Esophagus muscularis mucosa (tissue), 4 donors: ENCODE data around the gene ADAMTSL1. TPM values are rescaled to one million over a fixed set of nuclear protein-coding genes. Genes with fewer than 3 reads are reported as not detected.

ENCODE experiments used
- DNase-seq: peaks from one replicate; pipeline ENCODE4 v3.0.0-alpha.2; 2017; ENCODE audit errors: extremely low spot score
- H3K27ac ChIP-seq, 4 donors: fragments of 200-600 bp; sonication (generic); replicated peaks in 1 of 4; 1 replicate in 3 of 4; 2 replicates in 1 of 4; pipeline ENCODE4 v1.5.1; 2016 to 2019; ENCODE audit warnings: mild to moderate bottlenecking in 1 of 4
- H3K27me3 ChIP-seq, 4 donors: fragments of 200-600 bp; sonication (generic); one replicate each; pipeline versions ENCODE4 v1.5.1 to v1.6.0; 2016 to 2019
- H3K36me3 ChIP-seq, 4 donors: fragments of 200-600 bp; sonication (generic); one replicate each; pipeline ENCODE4 v1.5.1; 2016 to 2019
- H3K4me1 ChIP-seq, 4 donors: fragments of 200-600 bp; sonication (generic); one replicate each; pipeline ENCODE4 v1.5.1; 2016 to 2019
- H3K4me3 ChIP-seq, 4 donors: fragments of 200-600 bp; sonication (generic); 1 replicate in 2 of 4; 2 replicates in 2 of 4; pipeline ENCODE4 v1.5.1; 2016 to 2019; ENCODE audit warnings: mild to moderate bottlenecking in 4 of 4, moderate library complexity in 1 of 4
- H3K9me3 ChIP-seq, 4 donors: fragments of 200-600 bp; sonication (generic); 1 replicate in 3 of 4; 2 replicates in 1 of 4; pipeline ENCODE4 v1.5.1; 2016 to 2019
- CTCF ChIP-seq, 3 experiments: fragments of 200-600 bp in 2 of 3; fragments of 450-650 bp in 1 of 3; sonication (generic) in 2 of 3; IDR thresholded peaks; one replicate each; pipeline ENCODE4 v1.5.1; 2017 to 2019; ENCODE audit warnings: antibody characterized with exemption in 3 of 3, mild to moderate bottlenecking in 2 of 3, moderate library complexity in 1 of 3
- EP300 ChIP-seq: sonication (generic); formaldehyde crosslinking; IDR thresholded peaks from one replicate; pipeline ENCODE4 v1.6.1; 2017; ENCODE audit warnings: antibody characterized with exemption
- POLR2A ChIP-seq: fragments of 450-650 bp; IDR thresholded peaks from one replicate; pipeline ENCODE4 v1.6.1; 2017; ENCODE audit warnings: antibody characterized with exemption, moderate library complexity, mild to moderate bottlenecking, low read depth
- POLR2AphosphoS5 ChIP-seq, 2 donors: sonication (generic); formaldehyde crosslinking; IDR thresholded peaks; one replicate each; pipeline ENCODE4 v1.6.1; 2017; ENCODE audit warnings: antibody characterized with exemption in 2 of 2
- WGBS: methylation state at CpG from one replicate; pipeline ENCODE4 v1.1.5; 2018; 5-methylcytosine and 5-hydroxymethylcytosine counted together
- intact Hi-C: fragments of 100-400 bp; cut with DNase I; formaldehyde crosslinking; loops from one replicate; pipeline ENCODE4 v1.15.1; 2023
- total RNA-seq, 4 donors: library from RNA; depleted of rRNA; stranded (reverse); fragments of >200 nt; gene quantifications; one replicate each; pipeline versions ENCODE4 v1.1.0 to v1.2.1, GENCODE V29; 2016

ADAMTSL1 gene
- total RNA-seq, 4 donors from 2014 or later, result 81.7 to 172 (median 145) TPM

- Histone ChIP-seq H3K36me3 (no peaks in the 10 kb centered on the region), H3K9me3 (no peaks in the 10 kb centered on the region), H3K4me1 (peaks cover 8 to 52% (median 28%) of the 10 kb centered on the region in 4 donors), H3K27ac (no peak overlapping the region), H3K27me3 (no peaks in the 10 kb centered on the region), H3K4me3 (no peak overlapping the region)
- TF ChIP-seq POLR2A, result no peak
- no peak for TF ChIP-seq EP300
- DNase-seq, result no peak
- intact Hi-C loops, result loop anchor here (10.0 kb wide), 1 partner anchor 431 kb away; no protein-coding TSS in a partner anchor
Measured at GRCh38 chr9:18433620-18434019, 40.3 kb upstream of the ADAMTSL1 start.

DNA sequence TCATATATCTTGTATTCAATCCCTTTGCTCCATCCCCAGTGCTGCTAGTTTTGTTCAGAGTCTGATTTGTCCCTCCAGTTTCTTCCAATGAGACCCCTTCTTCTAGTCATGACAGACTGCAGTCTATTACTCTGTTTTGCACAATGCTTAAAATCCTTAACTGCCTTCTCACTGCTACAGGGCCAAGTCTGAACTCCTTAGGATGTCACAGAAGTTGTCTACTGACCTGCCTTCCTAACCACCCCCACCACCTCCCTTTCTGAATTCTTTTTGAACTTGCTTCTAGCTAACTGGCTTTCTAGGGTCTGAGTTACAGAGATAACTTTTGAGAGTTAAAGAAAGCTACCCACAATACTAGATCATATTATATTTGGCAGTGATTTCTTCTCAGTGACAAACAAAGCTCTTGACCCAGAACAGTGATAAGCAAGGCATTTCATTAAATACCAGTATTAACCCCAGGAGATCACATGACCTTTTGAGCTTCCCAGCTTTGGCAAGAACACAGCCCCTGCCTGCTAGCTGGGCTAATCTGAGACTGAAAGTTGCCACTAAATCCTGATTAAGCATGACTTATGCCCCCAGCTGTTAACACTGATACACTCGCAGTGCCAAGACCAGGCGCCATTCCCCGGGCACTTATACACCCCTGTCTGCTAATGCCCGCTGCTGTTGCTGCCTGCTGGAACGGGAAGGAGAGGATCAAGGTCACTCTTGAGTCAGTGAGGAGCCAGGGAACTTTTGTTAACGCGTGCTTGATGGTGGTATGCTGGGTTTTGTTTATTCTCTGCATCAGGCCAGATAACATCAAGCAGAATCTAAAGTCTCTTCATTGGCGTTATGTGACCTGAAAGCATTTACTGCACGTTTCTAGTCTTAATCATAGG is 36.4 kb upstream of the ADAMTSL1 start:
- TF ChIP-seq POLR2AphosphoS5 (IDR thresholded peaks at IDR 0.05) (peak in 1 of 2 donors; percentile 19), POLR2A (no peak)
- Histone ChIP-seq H3K36me3 (no peaks in the 10 kb centered on the region), H3K4me1 (peaks cover 11 to 49% (median 42%) of the 10 kb centered on the region in 4 donors), H3K9me3 (no peaks in the 10 kb centered on the region), H3K4me3 (peak overlapping the region; percentile 53 to 59 (median 58)), H3K27me3 (no peaks in the 10 kb centered on the region), H3K27ac (peak overlapping the region; percentile 79 to 85 (median 81))
- intact Hi-C loops, result loop anchor here (10.0 kb wide), 1 partner anchor 427 kb away; no protein-coding TSS in a partner anchor
- 30% methylated on average over 9 of the region's 9 CpGs for WGBS
- DNase-seq, result no peak

- peaks cover 15 to 55% (median 48%) of the 10 kb centered on the region in 4 donors for H3K4me1 ChIP-seq
- no peak for DNase-seq
- TF ChIP-seq EP300 (no peak), POLR2AphosphoS5 (IDR thresholded peaks at IDR 0.05) (peak in 1 of 2 donors; percentile 14), POLR2A (no peak), CTCF (IDR thresholded peaks at IDR 0.05) (peak; percentile 34 to 51 (median 50))
- no peaks in the 10 kb centered on the region for H3K36me3 ChIP-seq
- WGBS, result 6% methylated on average over 31 of the region's 31 CpGs
- intact Hi-C loops, result loop anchor here (10.0 kb wide), 1 partner anchor 426 kb away; no protein-coding TSS in a partner anchor
- H3K4me3 ChIP-seq, result peak overlapping the region; percentile 53 to 59 (median 58)
- no peaks in the 10 kb centered on the region for H3K9me3 ChIP-seq
- peak overlapping the region; percentile 79 to 85 (median 81) for H3K27ac ChIP-seq
- H3K27me3 ChIP-seq, result no peaks in the 10 kb centered on the region
Measured at GRCh38 chr9:18438300-18438925, 35.5 kb upstream of the ADAMTSL1 start.

GRCh38 chr9:18438951-18439350 is 35.0 kb upstream of the ADAMTSL1 start:
- Histone ChIP-seq H3K4me3 (peak overlapping the region; percentile 53 to 59 (median 58)), H3K4me1 (peaks cover 15 to 55% (median 48%) of the 10 kb centered on the region in 4 donors), H3K27me3 (no peaks in the 10 kb centered on the region), H3K9me3 (no peaks in the 10 kb centered on the region), H3K36me3 (no peaks in the 10 kb centered on the region), H3K27ac (peak overlapping the region; percentile 79 to 85 (median 81))
- intact Hi-C loops, result loop anchor here (10.0 kb wide), 1 partner anchor 426 kb away; no protein-coding TSS in a partner anchor
- TF ChIP-seq EP300, result no peak
- no peak for TF ChIP-seq POLR2A
- no peak for TF ChIP-seq POLR2AphosphoS5 (IDR thresholded peaks at IDR 0.05)
- no peak for TF ChIP-seq CTCF (IDR thresholded peaks at IDR 0.05)
- 65% methylated on average over 7 of the region's 7 CpGs for WGBS
- no peak for DNase-seq

- Histone ChIP-seq H3K4me1 (peaks cover 15 to 61% (median 52%) of the 10 kb centered on the region in 4 donors), H3K4me3 (no peak overlapping the region)
- WGBS, result 42% methylated on average over 1 of the region's 1 CpG
Measured at GRCh38 chr9:18441261-18441660, 32.7 kb upstream of the ADAMTSL1 start.

More at GRCh38 chr9:18441261-18441660, 32.7 kb upstream of the ADAMTSL1 start:
- Histone ChIP-seq H3K36me3 (no peaks in the 10 kb centered on the region), H3K27ac (peak overlapping the region in 2 of 4 donors; percentile 1 to 6), H3K9me3 (no peaks in the 10 kb centered on the region), H3K27me3 (no peaks in the 10 kb centered on the region)
- TF ChIP-seq POLR2AphosphoS5 (IDR thresholded peaks at IDR 0.05) (no peak), CTCF (IDR thresholded peaks at IDR 0.05) (no peak), POLR2A (no peak), EP300 (no peak)
- no peak for DNase-seq
- intact Hi-C loops, result loop anchor here (5.0 to 10.0 kb wide), 2 partner anchors 234 to 571 kb away; no protein-coding TSS in a partner anchor
